K562 (cell line): ENCODE data around the gene RAB25. TPM values are rescaled to one million over a fixed set of nuclear protein-coding genes. Genes with fewer than 3 reads are reported as not detected.

Source experiments
- ARHGAP35 ChIP-seq: fragments of 450-650 bp; IDR thresholded peaks from 2 replicates; pipeline ENCODE4 v1.6.1; 2018; ENCODE audit not compliant: partially characterized antibody
- BRD9 ChIP-seq: fragments of 450-650 bp; IDR thresholded peaks from 2 replicates; pipeline ENCODE4 v1.6.1; 2018; ENCODE audit warnings: low read depth; ENCODE audit not compliant: partially characterized antibody
- CREB1 ChIP-seq, 2 experiments: sonication (generic) in 1 of 2; formaldehyde crosslinking in 1 of 2; IDR thresholded peaks; 2 replicates each; pipeline versions ENCODE4 v1.6.1 to v1.8.0; 2012 to 2022; ENCODE audit warnings: inconsistent platforms in 1 of 2, mild to moderate bottlenecking in 1 of 2, missing genetic modification reagents in 1 of 2, moderate library complexity in 1 of 2
- ETV6 ChIP-seq, 3 experiments: fragments of 150-350 bp in 1 of 3; sonication (generic) in 1 of 3; formaldehyde crosslinking in 1 of 3; IDR thresholded peaks; 2 replicates each; pipeline versions ENCODE4 v1.6.1 to v1.8.0; 2014 to 2022; ENCODE audit warnings: borderline replicate concordance in 2 of 3, low read depth in 2 of 3, antibody characterized with exemption in 1 of 3, low read length in 1 of 3, mild to moderate bottlenecking in 1 of 3, missing genetic modification reagents in 1 of 3
- LARP7 ChIP-seq: fragments of 450-650 bp; IDR thresholded peaks from 2 replicates; pipeline ENCODE4 v1.6.1; 2016
- MTA3 ChIP-seq: fragments of 450-650 bp; formaldehyde crosslinking; IDR thresholded peaks from 2 replicates; pipeline ENCODE4 v1.6.1; 2017; ENCODE audit warnings: mild to moderate bottlenecking, borderline replicate concordance
- NFATC3 ChIP-seq: fragments of 450-650 bp; IDR thresholded peaks from 2 replicates; pipeline ENCODE4 v1.6.1; 2017; ENCODE audit warnings: mild to moderate bottlenecking
- NFYB ChIP-seq: IDR thresholded peaks from 2 replicates; pipeline ENCODE4 v1.6.1; 2011; ENCODE audit warnings: mild to moderate bottlenecking, moderate library complexity; ENCODE audit not compliant: insufficient read length; ENCODE audit errors: extremely low read depth
- POLR2H ChIP-seq: IDR thresholded peaks from 2 replicates; pipeline ENCODE4 v1.6.1; 2016; ENCODE audit warnings: missing genetic modification characterization, low read depth, mild to moderate bottlenecking, control low read depth, missing compliant biosample characterization, moderate library complexity
- RB1 ChIP-seq: fragments of 450-650 bp; IDR thresholded peaks from 2 replicates; pipeline ENCODE4 v1.6.1; 2017; ENCODE audit warnings: low read depth, mild to moderate bottlenecking
- TCFL5 ChIP-seq: fragments of 250-450 bp; sonication (Bioruptor Pico); conservative IDR thresholded peaks from 2 replicates; pipeline ENCODE4 v1.6.1; 2021; ENCODE audit warnings: mild to moderate bottlenecking, moderate library complexity, matching md5 sums
- TOE1 ChIP-seq, 2 experiments: fragments of 450-650 bp in 1 of 2; sonication (generic) in 1 of 2; formaldehyde crosslinking in 1 of 2; IDR thresholded peaks; 2 replicates each; pipeline versions ENCODE4 v1.7.1 to v1.8.0; 2016 to 2022; ENCODE audit warnings: borderline replicate concordance in 2 of 2, mild to moderate bottlenecking in 2 of 2, antibody characterized with exemption in 1 of 2, inconsistent platforms in 1 of 2, low read depth in 1 of 2, missing genetic modification reagents in 1 of 2, moderate library complexity in 1 of 2
- ZBED1 ChIP-seq: IDR thresholded peaks from 2 replicates; pipeline ENCODE4 v1.6.1; 2014
- ZNF12 ChIP-seq: sonication (generic); formaldehyde crosslinking; IDR thresholded peaks from 2 replicates; pipeline ENCODE4 v1.4.0; 2020; ENCODE audit warnings: mild to moderate bottlenecking, missing genetic modification reagents
- ZNF3 ChIP-seq: fragments of 250-450 bp; sonication (Bioruptor Pico); IDR thresholded peaks from 2 replicates; pipeline ENCODE4 v1.5.0; 2021; ENCODE audit warnings: mild to moderate bottlenecking, moderate library complexity
- ZNF436 ChIP-seq: fragments of 250-450, 450-650 bp; sonication (Bioruptor Pico); formaldehyde crosslinking; IDR thresholded peaks from 2 replicates; pipeline ENCODE4 v1.7.0; 2020; ENCODE audit warnings: mild to moderate bottlenecking
- ZNF518B ChIP-seq: fragments of 250-450 bp; sonication (Bioruptor Pico); IDR thresholded peaks from 2 replicates; pipeline ENCODE4 v1.5.0; 2021; ENCODE audit warnings: mild to moderate bottlenecking, moderate library complexity
- ZNF717 ChIP-seq: fragments of 250-450 bp; sonication (Bioruptor Pico); IDR thresholded peaks from 2 replicates; pipeline ENCODE4 v1.5.0; 2021
- ZNF76 ChIP-seq: fragments of 250-450 bp; sonication (Bioruptor Pico); IDR thresholded peaks from 2 replicates; pipeline ENCODE4 v1.4.0; 2020; ENCODE audit warnings: mild to moderate bottlenecking, moderate library complexity, borderline replicate concordance
- polyA plus RNA-seq, 8 experiments: library from polyadenylated mRNA; depleted of rRNA in 4 of 8; stranded (reverse) in 5 of 8; unstranded in 3 of 8; fragments of >200 nt; fragmentation: Nextera tagmentation in 2 of 8; fragmentation: Illumina TruSeq in 1 of 8; extraction: Ambion mirVana in 2 of 8; extraction: Trizol in 1 of 8; gene quantifications; 2 replicates each; pipeline versions ENCODE4 v1.2.1 to v1.2.3, GENCODE V29; 2011 to 2014; ENCODE audit warnings: inconsistent platforms in 1 of 8, missing spikeins in 1 of 8
- total RNA-seq, 7 experiments: library from RNA; depleted of rRNA in 6 of 7; stranded (reverse); fragments of >200 nt in 6 of 7; fragmentation: Illumina TruSeq in 2 of 7; extraction: Trizol in 2 of 7; gene quantifications; 2 replicates each; pipeline versions ENCODE4 v1.2.1 to v1.2.3, GENCODE V29; 2011 to 2021; ENCODE audit warnings: low replicate concordance in 1 of 7
- TF ChIP-seq, protein P1 (sequence below): sonication (generic); formaldehyde crosslinking; IDR thresholded peaks from 2 replicates; pipeline ENCODE4 v1.8.0; 2023; ENCODE audit warnings: mild to moderate bottlenecking, missing genetic modification reagents
- TF ChIP-seq, protein P2 (sequence below): fragments of 250-450 bp; sonication (Bioruptor Pico); IDR thresholded peaks from 2 replicates; pipeline ENCODE4 v1.4.0; 2020; ENCODE audit warnings: borderline replicate concordance

RAB25 gene
- total and polyA plus RNA-seq, 9 of the 15 experiments (the other 6 are each of a cell fraction or from before 2014, with no cell fraction given): 0.10 to 0.27 (median 0.13) TPM; not detected in 6

- no peak for TF ChIP-seq ZNF518B (CRISPR knock-in tag)
- peak; percentile 97 for TF ChIP-seq MTA3
- no peak for TF ChIP-seq ZBED1
- peak; percentile 64; the same call in 1 of the 2 replicates for TF ChIP-seq ZNF12
- TF ChIP-seq NFYB: no peak
- no peak for TF ChIP-seq ZNF717 (CRISPR knock-in tag)
- TF ChIP-seq ARHGAP35: no peak
- TF ChIP-seq, protein P1, sequence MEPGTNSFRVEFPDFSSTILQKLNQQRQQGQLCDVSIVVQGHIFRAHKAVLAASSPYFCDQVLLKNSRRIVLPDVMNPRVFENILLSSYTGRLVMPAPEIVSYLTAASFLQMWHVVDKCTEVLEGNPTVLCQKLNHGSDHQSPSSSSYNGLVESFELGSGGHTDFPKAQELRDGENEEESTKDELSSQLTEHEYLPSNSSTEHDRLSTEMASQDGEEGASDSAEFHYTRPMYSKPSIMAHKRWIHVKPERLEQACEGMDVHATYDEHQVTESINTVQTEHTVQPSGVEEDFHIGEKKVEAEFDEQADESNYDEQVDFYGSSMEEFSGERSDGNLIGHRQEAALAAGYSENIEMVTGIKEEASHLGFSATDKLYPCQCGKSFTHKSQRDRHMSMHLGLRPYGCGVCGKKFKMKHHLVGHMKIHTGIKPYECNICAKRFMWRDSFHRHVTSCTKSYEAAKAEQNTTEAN (CRISPR knock-in tag): no peak
- TF ChIP-seq POLR2H (tag): no peak; the same call in 1 of the 2 replicates
- TF ChIP-seq, protein P2, sequence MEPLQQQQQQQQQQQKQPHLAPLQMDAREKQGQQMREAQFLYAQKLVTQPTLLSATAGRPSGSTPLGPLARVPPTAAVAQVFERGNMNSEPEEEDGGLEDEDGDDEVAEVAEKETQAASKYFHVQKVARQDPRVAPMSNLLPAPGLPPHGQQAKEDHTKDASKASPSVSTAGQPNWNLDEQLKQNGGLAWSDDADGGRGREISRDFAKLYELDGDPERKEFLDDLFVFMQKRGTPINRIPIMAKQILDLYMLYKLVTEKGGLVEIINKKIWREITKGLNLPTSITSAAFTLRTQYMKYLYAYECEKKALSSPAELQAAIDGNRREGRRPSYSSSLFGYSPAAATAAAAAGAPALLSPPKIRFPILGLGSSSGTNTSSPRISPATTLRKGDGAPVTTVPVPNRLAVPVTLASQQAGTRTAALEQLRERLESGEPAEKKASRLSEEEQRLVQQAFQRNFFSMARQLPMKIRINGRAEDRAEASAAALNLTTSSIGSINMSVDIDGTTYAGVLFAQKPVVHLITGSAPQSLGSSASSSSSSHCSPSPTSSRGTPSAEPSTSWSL (CRISPR knock-in tag): no peak
- peak; percentile 46; the same call in 1 of the 2 replicates for TF ChIP-seq RB1
- TF ChIP-seq NFATC3: no peak
- peak; percentile 6 for TF ChIP-seq BRD9
- no peak for TF ChIP-seq ZNF436 (CRISPR knock-in tag)
- no peak for TF ChIP-seq LARP7
- TF ChIP-seq CREB1 (IDR thresholded peaks at IDR 0.05): peak; percentile 49; the same call in 1 of the 2 replicates
- TF ChIP-seq CREB1 (CRISPR knock-in tag; IDR thresholded peaks at IDR 0.05): no peak; the same call in 1 of the 2 replicates
- TF ChIP-seq ZNF76 (CRISPR knock-in tag): no peak; the same call in 1 of the 2 replicates
- no peak for TF ChIP-seq TCFL5 (CRISPR knock-in tag)
- TF ChIP-seq ZNF3 (CRISPR knock-in tag): no peak
- TF ChIP-seq ETV6 (IDR thresholded peaks at IDR 0.05; ENCODE audit: borderline replicate concordance in 1 of 2, low read depth in 2 of 2, low read length in 1 of 2): no peak
- TF ChIP-seq ETV6 (CRISPR knock-in tag; IDR thresholded peaks at IDR 0.05; ENCODE audit: borderline replicate concordance): no peak
- peak; percentile 84 for TF ChIP-seq TOE1 (IDR thresholded peaks at IDR 0.05; ENCODE audit: borderline replicate concordance)
- peak; percentile 54; the same call in 1 of the 2 replicates for TF ChIP-seq TOE1 (CRISPR knock-in tag; IDR thresholded peaks at IDR 0.05; ENCODE audit: borderline replicate concordance, low read depth)
Measured at GRCh38 chr1:156054500-156055280, 6.3 kb upstream of the RAB25 start, which contains the start of gene LAMTOR2 (continued).
